ENCODE data around the gene ZNF280D.

Gene ZNF280D

DNA sequence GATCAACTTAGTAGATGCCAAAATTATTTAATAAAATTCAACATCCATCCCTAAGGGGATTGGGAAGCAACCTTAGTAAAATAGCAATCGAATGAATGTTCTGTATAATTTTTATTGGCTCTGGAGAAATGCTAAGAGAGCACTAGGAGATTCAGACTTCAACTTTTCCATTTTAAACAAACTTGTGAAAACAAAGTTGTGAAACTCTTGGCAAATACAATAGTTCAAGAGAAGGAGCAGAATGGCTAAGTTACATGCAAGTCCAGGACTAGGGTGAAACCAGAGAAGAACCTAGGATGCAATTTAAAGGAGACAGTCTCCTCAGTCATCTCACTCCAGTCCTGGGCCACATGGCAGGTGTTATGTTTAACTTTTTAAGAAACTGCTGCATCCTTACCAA, 16.7 kb upstream of the ZNF280D start:
- peak; percentile 31 for DNase-seq

DNA sequence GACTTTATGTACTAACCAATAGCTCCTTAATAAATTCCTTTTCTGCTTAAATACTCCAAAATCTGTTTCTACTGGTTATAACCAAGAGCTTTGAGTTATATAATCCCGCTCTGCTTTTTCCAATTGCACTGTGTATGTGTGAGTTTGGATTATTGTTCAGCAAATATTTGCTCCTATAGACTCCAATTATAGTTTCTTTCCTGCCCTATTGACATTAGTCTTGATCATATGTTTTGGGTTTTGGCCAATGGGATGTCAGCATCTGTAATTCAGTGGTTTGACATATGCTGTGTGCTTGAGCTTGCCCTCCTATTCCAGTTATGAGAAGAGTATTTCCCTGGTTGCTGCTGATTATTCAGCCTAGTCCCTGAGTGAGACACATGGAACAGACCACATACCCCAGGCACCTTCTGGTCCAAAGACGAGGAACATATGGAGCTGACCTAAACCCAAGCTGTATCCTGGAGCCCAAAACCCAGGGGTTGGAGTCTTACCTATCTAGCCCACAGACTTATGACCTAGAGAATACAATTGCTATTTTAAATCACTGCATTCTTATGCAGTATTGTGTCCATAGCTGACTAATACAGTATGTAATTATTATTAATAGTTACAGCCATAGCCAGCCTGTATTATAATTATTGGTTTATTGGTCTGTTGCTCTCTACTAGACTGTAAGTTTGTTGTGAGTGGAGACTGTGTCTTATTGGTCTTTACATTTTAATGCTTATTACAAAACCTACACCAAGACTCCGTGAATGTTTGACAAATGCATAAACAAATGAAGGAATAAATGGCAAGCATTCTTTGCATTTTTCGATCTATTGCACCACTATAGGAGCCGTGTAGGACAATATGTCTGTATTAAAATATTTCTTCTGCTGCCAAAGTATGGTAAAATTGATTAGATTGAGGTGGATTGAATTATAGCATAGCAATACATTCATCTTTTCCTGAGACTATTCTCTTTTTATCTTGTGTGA, 11.7 kb upstream of the ZNF280D start:
- peak; percentile 42 for DNase-seq

DNA sequence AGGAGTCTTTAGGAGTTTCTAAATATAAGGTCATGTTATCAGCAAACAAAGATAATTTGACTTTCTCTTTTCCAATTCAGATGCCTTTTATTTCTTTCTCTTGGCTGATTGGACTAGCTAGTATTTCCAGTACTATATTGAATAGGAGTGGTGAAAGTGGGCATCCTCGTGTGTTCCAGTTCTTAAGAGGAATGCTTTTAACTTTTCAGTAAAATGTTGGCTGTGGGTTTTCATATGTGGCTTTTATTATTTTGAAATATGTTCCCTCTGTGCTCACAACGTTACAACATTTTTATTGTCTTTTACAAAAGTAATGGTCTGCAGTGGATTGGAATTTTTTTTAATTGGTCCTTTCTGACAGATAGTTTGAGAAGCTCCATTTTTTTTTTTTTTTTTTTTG, 8.2 kb upstream of the ZNF280D start:
- no peak for DNase-seq

DNA sequence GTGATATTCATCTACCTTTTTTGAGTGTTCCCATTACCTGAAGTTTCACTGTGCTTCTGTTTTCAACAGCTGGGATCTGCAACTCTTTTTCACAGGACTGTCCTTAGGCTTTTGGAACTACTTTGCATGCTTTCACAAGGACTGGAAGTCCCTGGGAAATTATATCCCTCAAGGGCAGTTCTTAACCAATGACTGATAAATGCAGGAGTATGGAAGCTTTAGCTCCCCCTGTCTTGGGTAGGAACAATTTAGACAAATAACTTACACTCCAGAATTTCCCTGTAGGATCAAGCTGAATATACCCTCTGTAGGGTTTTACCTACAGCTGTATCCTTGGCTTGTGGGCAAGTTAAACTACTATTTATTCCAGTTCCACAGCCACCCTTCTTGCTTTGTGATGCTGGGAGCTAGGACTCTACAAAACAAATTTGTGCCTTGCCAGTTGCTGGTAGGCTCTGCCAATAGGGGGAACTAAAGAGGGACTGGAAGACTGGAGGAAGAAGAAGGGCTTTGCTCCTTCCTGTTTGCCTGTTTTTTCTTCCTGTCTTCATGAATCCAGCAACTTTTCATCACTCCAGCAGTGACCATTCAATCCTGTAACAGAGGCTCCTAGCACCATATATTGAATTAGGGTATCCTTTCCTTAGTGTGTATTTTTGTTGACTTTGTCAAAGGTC, 6.8 kb upstream of the ZNF280D start:
- no peak for DNase-seq

DNA sequence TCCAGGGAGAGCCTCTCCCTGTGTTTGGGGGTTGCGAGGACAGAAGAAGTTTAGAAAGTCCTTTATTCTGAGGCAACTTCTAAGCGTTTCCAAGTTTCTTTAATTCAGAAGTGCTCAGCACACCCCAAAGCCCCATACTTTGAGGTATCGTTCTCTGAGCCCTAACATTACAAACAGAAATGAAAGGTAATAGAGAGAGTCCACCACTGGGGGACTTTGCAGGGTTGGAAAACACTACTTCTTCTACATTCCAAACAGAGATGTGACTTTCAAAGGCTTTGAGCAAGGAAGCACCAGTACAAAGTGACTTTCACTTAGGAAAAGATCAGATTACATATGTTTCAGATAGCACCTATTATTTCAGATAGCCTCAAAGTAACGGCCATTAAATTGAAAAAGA, 6.2 kb upstream of the ZNF280D start:
- DNase-seq: no peak

DNA sequence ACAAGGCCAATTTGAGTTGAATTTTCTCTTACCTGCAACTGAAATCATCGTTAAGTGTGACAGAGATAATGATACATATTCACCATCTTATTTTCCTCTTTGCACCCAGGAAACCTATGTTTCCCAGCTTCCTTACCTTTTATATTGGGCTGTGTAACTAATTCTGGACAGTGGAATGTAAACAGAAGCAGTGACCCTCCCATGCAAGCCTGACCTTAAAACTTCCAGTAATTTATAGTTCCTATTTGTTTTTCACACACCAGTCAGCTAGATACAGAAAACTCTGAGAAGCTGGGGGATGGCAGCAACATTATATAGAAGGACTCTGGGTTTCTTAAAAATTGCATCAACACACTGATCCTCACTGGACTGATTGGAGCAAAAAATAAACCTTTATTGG, 4.5 kb upstream of the ZNF280D start:
- no peak for DNase-seq

DNA sequence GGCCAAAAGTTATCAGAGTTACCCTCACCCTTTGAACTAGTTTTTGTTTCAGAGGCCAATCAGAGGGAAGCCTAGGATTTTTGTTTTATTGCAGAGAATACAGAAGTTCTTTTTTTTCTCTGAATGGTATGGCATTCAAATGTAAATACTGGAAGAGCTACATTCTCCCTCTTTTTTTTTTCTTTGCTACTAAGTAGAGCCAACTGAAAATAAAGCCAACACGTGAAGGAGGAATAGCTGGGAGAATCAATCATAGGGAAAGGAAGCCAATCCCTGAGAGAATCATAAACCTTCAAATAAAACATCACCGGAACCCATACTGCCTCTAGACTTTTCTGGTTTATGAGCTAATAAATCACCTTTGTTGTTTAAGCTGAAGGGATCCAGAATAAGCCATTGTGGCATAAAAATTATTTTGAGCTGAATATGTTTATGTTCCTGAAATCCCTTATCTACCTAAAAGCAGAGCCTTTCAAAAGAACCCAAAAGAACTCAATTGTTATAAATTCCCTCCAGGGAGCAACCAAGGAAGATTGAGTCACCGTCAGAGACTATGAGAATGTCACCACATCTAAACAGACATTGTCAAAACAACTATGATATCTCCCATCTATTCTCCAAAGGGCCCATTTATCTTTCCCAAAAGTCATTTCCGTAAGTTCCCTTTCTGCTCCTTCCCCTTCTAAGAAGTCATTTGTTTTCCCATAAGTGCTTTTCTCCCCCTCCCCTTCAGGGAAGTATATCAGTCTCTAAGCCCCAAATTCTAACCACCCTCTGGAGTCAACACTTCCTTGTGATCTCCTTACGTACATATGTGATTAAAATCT, 3.8 kb upstream of the ZNF280D start:
- DNase-seq: no peak

DNA sequence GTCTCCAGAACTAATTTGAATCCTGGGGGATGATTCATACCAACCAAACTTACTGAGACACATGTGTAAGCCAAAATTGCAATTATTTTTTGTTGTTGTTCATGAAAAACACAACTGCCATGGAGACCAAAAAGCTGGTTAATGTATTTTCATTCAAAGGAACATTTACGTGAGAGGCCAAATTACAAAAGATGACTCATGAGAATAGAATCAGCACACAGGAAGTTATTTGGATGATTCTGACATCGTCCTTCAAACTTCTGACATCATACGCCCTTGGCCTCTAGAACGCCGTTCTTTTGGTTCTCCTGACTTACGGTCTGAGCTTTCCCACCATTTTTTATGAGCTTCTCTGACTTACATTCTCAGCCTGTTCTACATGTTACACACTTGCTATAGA, 3.0 kb upstream of the ZNF280D start:
- DNase-seq: peak; percentile 51

DNA sequence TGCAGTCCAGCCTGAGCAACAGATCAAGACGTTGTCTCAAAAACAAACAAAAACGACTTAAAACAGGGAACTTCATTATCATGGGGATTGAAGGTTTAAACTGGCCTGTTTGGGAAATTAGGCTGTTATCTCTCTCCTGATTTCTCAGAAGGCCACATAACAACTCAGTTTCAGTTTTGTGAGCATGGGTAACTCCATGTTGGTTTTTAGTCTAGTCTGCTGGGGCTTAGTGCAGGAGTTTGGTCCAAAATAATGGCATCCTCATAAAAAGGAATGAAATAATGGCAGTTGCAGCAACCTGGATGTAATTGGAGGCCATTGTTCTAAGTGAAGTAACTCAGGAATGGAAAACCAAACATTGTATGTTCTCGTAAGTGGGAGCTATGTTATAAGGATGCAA, 2.3 kb upstream of the ZNF280D start:
- DNase-seq: no peak

DNA sequence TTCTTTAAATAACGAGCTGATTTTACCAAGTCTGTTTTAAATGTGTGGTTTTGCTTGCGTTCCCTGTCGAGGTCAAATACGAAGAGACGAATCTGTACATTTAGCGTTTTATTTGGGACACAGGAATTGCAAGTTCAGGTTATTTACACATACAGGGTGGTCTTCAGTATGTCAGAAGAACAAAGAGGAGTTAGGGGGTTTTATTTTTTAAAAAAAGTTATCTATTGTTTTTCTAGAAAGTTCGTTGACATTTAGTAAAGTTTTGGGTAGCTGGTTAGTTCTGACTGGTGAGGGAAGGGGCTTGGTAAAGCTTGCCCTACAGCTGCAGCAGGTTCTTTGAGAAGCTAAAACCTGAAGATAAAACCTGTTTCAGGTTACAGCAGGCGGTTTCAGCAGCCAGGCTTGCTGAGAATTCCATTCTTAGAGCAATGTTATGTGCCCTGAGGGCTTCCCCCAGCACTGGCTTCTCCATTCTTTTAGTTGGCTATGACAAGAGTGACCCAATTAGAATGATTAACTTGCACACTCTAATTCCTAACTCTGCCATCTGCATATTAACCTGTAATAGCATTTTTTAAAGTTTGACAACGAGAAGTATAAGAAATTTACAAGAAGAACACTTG, 815 bp upstream of the ZNF280D start:
- no peak for DNase-seq

DNA sequence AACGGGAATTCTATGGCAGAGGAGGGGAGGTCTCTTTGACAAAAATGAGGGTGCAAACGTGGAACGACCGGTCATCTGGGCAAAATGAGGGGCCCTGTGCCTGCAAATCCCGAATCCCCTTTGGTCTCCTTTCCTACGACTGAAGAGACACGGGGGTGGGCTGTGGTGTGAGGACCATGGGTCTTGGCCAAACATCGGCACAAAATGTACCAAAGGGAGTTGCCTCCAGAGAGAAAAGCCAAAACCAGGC, 498 bp downstream of the ZNF280D start:
- DNase-seq: no peak

DNA sequence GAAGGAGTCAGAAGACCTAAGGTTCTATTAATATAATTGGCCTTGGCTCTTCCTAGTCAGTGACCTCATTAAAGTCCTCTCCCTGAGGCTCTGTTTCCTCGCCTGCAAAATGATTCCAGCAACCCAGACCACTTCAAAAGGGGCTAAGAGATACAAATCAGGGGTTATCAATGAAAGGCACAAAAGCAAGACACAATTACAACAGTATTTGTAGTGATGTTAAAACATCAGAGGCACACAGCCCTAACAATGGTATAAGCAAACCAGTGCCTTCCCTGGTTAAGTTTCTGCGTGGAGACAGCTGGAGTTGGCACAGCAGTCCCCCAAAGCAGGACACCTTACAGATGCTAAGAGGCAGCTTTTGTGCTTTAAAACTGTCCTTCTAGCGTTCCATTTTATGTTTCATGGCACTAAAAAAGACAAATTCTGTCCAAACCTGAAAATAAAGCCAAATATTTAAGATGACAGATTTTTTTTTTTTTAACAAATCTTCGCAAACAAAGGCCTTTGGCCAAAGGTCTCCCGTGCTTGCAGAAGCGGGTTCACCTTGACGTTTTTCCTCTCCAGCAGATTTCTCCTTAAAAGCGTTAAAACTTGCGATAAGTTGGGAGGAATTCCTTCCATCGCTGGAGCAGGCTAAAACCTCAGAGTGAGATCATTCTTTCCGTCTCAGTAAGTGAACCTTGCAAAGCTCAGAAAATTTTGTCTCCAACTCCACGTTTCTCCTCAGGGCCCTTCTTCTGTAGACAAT, 999 bp downstream of the ZNF280D start:
- peak; percentile 62 for DNase-seq

DNA sequence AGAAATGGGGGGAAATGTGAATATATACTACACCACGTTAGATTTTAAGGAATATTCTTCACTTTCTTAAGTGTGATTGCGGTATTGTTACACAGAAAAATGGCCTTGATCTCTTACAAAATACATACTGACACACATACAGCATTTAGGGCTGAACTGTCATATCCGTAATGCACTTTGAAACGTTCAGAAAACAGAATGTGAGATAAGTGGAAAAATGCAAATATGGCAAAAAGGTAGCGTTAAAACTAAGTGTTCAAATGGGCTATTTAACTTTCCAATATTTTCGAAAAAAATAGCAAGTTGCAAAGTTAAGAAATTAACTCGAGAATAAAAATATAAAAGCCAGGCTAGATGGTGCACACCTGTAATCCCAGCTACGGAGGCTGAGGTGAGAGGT, 1.8 kb downstream of the ZNF280D start:
- DNase-seq: no peak

DNA sequence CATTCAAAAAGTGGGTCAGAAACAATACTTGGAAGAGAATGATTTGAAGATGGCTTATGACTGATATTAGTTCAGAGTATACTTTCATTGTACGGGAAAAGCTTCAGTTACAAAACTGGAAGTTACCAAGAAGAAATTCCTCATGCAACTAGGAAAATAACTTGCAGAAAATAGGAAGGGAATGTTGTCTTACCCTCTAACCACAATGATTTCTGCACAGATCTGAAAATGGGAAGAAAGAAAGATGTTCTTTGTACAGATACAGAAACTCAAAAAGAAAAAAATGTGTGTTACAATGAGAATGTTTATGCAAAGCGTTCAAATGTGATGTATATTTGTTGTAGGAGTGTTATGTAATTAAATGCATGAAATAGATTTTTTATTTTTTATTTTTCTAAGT, 3.7 kb downstream of the ZNF280D start:
- no peak for DNase-seq

DNA sequence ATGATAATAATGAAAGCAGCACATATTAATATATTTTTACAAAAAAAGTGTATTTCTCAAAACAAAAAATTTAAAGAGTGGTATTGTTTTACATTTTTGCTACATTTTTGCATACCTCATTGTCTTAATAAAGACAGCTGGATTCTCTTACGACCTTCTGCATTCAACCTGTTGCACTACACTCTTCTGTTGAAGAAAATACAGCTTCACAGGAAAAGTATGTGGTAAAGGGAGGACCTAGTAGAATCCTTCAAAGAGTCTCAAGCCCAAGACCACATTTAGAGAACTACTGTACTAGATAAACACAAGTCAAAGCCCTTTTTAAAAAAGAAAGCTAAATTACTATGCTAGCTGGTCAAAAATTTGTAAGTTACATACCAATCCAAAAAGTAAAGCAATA, 7.9 kb downstream of the ZNF280D start:
- DNase-seq: no peak

DNA sequence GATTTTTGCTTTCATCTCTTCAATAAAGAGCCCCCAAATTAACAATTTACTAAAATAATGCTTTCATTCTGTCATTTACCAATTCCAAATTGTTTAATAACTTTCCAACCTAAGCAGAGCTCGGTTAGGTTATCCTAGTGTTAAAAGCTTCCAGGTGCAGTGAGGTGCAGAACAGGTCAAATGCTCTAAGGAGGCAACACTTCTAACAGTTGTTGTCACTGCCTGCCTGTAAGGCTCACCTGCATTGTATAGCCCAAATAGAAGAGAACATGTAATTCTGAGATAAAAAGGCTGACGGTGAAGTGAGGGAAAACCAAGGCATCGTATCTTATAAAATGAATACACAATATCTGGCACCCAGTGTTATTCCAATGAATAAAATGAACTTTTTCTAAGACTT, 9.1 kb downstream of the ZNF280D start:
- DNase-seq: no peak

DNA sequence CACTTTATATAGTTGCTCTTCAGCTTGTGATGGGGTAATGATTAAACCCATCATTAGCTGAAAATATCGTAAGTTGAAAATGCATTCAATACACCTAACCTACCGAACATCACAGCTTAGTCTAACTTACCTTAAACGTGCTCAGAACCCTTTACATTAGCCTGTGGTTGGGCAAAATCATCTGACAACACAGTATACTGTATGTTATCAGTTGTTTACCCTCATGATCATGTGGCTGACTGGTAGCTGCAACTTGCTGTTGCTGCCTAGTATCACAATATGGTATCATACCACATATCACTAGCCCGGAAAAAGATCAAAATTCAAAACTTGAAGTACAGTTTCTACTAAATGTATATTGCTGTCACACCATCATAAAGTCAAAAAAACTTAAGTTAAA, 9.5 kb downstream of the ZNF280D start:
- DNase-seq: no peak

DNA sequence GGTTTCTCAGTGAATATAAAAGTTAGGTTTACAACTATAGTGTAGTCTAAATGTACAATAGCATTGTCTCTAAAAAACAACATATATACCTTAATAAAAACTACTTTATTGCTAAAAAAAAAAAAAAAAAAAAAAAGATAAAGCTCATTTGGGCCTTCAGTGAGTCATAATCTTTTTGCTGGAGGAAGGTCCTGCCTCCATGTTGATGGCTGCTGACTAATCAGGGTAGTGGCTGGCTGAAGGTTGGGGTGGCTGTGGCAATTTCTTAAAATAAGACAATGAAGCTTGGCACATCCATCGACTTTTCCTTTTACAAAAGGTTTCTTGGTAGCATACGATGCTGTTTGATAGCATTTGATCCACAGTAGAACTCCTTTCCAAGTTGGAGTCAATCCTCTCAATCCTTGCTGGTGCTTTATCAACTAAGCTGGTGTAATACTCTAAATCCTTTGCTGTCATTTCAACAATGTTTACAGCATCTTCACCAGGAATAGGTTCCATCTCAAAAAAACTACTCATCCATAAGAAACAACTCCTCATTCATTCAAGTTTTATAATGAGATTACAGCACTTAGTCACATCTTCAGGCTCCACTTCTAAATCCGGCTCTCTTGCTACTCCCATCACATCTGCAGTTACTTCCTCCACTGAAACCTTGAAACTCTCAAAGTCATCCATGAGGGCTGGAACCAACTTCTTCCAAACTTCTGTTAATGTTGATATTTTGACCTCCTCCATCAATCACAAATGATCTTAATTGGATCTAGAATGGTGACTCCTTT, 13.3 kb downstream of the ZNF280D start:
- no peak for DNase-seq

DNA sequence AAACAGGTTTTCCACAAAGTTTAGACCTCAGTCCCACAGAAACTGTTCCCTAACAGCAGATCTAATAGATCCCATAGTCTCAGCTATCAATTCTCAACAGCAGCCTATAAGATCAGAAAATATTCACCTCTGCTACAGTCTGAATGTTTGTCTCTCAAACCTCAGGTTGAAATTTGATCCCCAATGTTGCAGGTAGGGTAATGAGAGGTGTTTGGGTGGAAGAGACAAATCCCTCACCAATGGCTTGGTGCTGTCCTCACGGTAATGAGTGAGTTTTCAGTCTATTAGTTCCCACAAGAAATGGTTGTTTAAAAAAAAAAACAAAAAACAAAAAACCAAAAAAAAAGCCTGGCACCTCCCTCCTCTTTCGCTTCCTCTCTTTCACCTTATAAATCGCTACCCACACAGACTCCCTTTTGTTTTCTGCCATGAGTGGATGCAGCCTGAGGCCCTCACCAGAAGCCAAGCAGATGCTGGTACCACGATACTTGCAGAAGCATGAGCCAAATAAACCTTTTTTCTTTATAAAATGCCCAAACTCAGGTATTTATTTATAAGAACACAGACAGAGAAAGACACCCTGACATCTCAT, 14.2 kb downstream of the ZNF280D start:
- DNase-seq: no peak

DNA sequence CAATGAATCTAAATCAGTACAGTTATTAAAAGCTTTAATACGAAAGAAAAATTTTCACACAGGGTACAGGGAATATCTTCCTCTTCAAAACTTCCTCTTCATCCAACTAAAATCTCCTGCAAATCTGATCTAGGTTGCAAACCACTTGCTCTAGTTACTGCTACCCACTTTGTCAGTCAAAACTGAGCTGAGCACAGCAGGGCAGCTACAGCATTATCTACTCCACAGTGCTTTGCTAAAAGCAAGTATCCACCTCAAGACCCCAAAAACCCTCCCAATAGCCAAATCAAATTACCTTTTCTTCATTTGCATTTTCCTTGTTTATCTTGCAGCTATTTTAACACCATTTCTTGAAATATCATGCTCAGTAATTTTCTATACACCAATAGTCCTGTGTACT, 14.7 kb downstream of the ZNF280D start:
- no peak for DNase-seq

DNA sequence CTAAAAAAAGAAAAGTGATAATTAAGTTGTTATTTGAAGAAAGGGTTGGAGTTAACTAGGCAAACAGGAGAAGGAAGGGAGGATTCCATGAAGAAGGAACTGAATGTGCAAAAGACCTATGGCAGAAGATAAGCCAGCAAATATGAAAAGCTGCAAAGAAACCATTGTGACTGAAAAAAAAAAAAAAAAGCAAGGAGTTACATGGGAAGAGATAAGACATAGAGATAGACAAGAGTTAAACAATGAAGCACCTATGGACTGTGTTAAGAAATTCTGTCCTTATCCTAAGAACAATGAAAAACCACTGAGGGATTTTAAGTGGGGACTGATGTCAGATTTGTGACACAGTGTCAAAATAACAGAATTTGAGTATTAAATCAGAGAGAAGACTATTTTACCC, 17.0 kb downstream of the ZNF280D start:
- DNase-seq: no peak
